Heart left ventricle (tissue), 16 donors: ENCODE data around the gene PLEKHA7. TPM values are rescaled to one million over a fixed set of nuclear protein-coding genes. Genes with fewer than 3 reads are reported as not detected.

Experiments
- ATAC-seq, 4 donors: fragments of 200-7000 bp; cut with Tn5 transposase; one replicate each; pipeline ENCODE4 v1.9.1; 2020 to 2022; ENCODE audit warnings: moderate library complexity in 4 of 4, mild to moderate bottlenecking in 3 of 4, moderate number of reproducible peaks in 1 of 4
- DNase-seq, 5 donors: peaks; one replicate each; pipeline ENCODE4 v3.0.0-alpha.2; 2020
- H3K27ac ChIP-seq, 12 donors: fragments of 200-600 bp; sonication (generic) in 4 of 12; one replicate each; pipeline versions ENCODE4 v1.5.0 to v1.8.0; 2016 to 2022; ENCODE audit warnings: mild to moderate bottlenecking in 2 of 12
- H3K27me3 ChIP-seq, 9 donors: fragments of 200-600 bp; sonication (generic) in 2 of 9; one replicate each; pipeline versions ENCODE4 v1.5.1 to v1.8.0; 2016 to 2022; ENCODE audit warnings: mild to moderate bottlenecking in 3 of 9
- H3K36me3 ChIP-seq, 9 donors: fragments of 200-600 bp; sonication (generic) in 2 of 9; one replicate each; pipeline versions ENCODE4 v1.5.0 to v1.8.0; 2018 to 2022; ENCODE audit warnings: mild to moderate bottlenecking in 2 of 9
- H3K4me1 ChIP-seq, 12 donors: fragments of 200-600 bp; sonication (generic) in 4 of 12; one replicate each; pipeline versions ENCODE4 v1.5.0 to v1.8.0; 2016 to 2022; ENCODE audit warnings: mild to moderate bottlenecking in 3 of 12
- H3K4me3 ChIP-seq, 12 donors: fragments of 200-600 bp; sonication (generic) in 4 of 12; one replicate each; pipeline versions ENCODE4 v1.5.0 to v1.8.0; 2017 to 2022; ENCODE audit warnings: mild to moderate bottlenecking in 9 of 12, moderate library complexity in 4 of 12
- H3K9me3 ChIP-seq, 12 donors: fragments of 200-600 bp; sonication (generic) in 4 of 12; one replicate each; pipeline versions ENCODE4 v1.5.0 to v1.8.0; 2016 to 2022; ENCODE audit warnings: mild to moderate bottlenecking in 1 of 12
- POLR2A ChIP-seq, 2 donors: fragments of 450-650 bp; IDR thresholded peaks; one replicate each; pipeline ENCODE4 v1.6.1; 2017; ENCODE audit warnings: antibody characterized with exemption in 2 of 2, mild to moderate bottlenecking in 2 of 2, moderate library complexity in 2 of 2
- WGBS, 4 donors: extraction: QIAGEN DNeasy Blood & Tissue Kit in 2 of 4; methylation state at CpG; one replicate each; pipeline versions ENCODE4 v1.1.5 to v1.1.7; 2013 to 2018; 5-methylcytosine and 5-hydroxymethylcytosine counted together
- intact Hi-C, 10 donors: fragments of 100-400 bp; cut with DNase I; formaldehyde crosslinking; loops; one replicate each; pipeline versions ENCODE4 v1.11.1 to v1.14.2; 2022
- polyA plus RNA-seq, 2 donors: library from polyadenylated mRNA; stranded (reverse); fragments of 200-250 nt; gene quantifications; one replicate each; pipeline ENCODE4 v1.2.3, GENCODE V29; 2013
- total RNA-seq, 9 donors: library from RNA; depleted of rRNA in 2 of 9; stranded (reverse); fragments of >200 nt in 2 of 9; fragmentation: NEBNext Ultra II Directional in 3 of 9; extraction: Animal tissue kit (Norgen Biotek cat#: 25700) in 3 of 9; gene quantifications; one replicate each; pipeline versions ENCODE4 v1.1.0 to v1.2.4, GENCODE V29; 2016 to 2023
- TF ChIP-seq, protein P1 (sequence below), 12 donors: fragments of 200-600 bp; sonication (generic) in 4 of 12; IDR thresholded peaks; one replicate each; pipeline versions ENCODE4 v1.5.0 to v1.8.0; 2018 to 2022; ENCODE audit warnings: antibody characterized with exemption in 12 of 12, mild to moderate bottlenecking in 5 of 12
- donor health status: ischemic (EF 13 %, LVEDD 7.1; RV severe dilation, severe dysfunction).
- donor health status: healthy with polysubstance abuse.
- donor health status: DM: no; HTN: yes; CAD: no.
- donor health status: DM: no; HTN: no; CAD: no.
- donor health status: ischemic (EF 25% LVEDD 6.9; RV normal size, moderate dysfunction).
- donor health status: ischemic (EF 25% LVEDD 5.7; RV mildly dilated, moderate dysfunction).
- donor health status: healthy.
- donor health status: DM: yes; HTN: yes; CAD: no.
- donor health status: ischemic (EF 35%, LVEDD 5.7; RV mildly dilated, moderate dysfunction).
- donor health status: nonischemic (EF 11% LVEDD 7.7; RV severe dilation, severe dysfunction).
- donor health status: DM: yes; HTN: yes; CAD: no.
- donor health status: PGD.
- donor health status: ischemic (EF 29% LVEDD 5.4; RV normal size, mild dysfunction).
- donor health status: nonischemic (EF 23%, LVEDD 6.1; RV moderate dilation, normal function).

Gene PLEKHA7
- total and polyA plus RNA-seq, 11 donors: 13.1 to 57.5 (median 23.5) TPM

DNA sequence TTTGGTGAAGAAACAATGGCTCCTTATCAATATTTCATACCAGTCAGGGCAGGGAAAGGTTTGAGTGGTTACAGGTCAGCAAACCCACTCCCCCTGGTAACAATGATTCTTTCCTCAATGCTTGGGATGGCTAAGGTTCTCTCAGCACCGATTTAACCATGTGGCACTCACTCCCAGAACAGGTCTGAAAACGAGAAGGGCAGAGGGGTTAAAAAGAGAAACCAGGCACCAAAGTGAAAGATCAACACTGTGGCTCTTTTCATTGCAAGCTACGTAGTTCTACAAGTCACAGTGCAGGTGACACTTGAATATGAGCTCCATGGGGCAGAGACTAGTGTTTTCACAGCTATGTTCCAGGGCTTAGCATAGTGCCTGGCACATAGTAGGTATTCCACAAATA is 132.4 kb downstream of the PLEKHA7 start:
- H3K27me3 ChIP-seq: no peaks in the 10 kb centered on the region
- 48 to 60% (median 57%) methylated on average over 3 of the region's 3 CpGs for WGBS, 4 donors

DNA sequence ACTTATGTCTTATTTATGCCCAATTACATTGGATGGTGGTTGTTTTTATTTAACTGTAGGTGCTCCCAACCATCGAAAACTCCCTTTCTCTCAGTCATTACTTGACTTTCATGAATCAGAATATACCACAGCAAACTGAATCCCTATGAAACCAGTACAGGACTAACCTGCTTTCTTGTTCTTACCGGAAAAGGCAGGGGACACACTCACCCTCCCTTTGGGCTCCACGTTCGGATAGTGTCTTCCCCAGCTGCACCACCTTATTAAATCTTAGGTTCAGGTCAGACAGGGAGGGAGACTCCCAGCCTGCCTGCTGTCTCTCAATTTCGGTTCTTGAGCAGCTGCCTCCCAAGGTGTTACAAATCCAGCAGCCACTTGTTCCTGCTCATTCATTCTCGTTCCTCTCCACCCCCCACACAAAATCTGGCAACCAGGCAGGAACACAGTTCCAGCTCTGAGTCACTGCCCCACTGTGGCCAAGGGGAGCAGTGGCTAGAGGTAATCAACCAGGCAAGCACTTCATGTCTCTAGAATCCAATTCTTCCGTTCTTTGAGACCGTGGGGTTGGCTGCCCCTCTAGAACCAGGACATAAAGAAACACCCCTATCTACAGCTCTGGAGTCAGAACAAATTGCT is 133.0 kb downstream of the PLEKHA7 start:
- 31 to 44% (median 38%) methylated on average over 8 of the region's 8 CpGs for WGBS, 4 donors
- Histone ChIP-seq H3K27ac (peak overlapping the region in 9 of 12 donors; percentile 17 to 74 (median 66)), H3K27me3 (no peaks in the 10 kb centered on the region), H3K9me3 (no peaks in the 10 kb centered on the region), H3K36me3 (no peaks in the 10 kb centered on the region), H3K4me3 (peak overlapping the region in 8 of 12 donors; percentile 2 to 39 (median 26)), H3K4me1 (peaks cover 0 to 71% (median 30%) of the 10 kb centered on the region in 12 donors)
- DNase-seq: peak; percentile 67 to 84 (median 72)
- TF ChIP-seq, protein P1, sequence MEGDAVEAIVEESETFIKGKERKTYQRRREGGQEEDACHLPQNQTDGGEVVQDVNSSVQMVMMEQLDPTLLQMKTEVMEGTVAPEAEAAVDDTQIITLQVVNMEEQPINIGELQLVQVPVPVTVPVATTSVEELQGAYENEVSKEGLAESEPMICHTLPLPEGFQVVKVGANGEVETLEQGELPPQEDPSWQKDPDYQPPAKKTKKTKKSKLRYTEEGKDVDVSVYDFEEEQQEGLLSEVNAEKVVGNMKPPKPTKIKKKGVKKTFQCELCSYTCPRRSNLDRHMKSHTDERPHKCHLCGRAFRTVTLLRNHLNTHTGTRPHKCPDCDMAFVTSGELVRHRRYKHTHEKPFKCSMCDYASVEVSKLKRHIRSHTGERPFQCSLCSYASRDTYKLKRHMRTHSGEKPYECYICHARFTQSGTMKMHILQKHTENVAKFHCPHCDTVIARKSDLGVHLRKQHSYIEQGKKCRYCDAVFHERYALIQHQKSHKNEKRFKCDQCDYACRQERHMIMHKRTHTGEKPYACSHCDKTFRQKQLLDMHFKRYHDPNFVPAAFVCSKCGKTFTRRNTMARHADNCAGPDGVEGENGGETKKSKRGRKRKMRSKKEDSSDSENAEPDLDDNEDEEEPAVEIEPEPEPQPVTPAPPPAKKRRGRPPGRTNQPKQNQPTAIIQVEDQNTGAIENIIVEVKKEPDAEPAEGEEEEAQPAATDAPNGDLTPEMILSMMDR (IDR thresholded peaks at IDR 0.05): peak in 11 of 12 donors; percentile 22 to 68 (median 48)
- TF ChIP-seq POLR2A (IDR thresholded peaks at IDR 0.05): no peak
- intact Hi-C loops: loop anchor here in 7 of 10 donors (1.0 to 10.0 kb wide), 8 partner anchors 24 to 96 kb away; no protein-coding TSS in a partner anchor
- peak; percentile 84 to 93 (median 90) for ATAC-seq

More for the DNA sequence above, 132.4 kb downstream of the PLEKHA7 start:
- Histone ChIP-seq H3K36me3 (no peaks in the 10 kb centered on the region), H3K9me3 (no peaks in the 10 kb centered on the region), H3K4me3 (no peak overlapping the region), H3K27ac (peak overlapping the region in 6 of 12 donors; percentile 17 to 71 (median 56)), H3K4me1 (peaks cover 0 to 65% (median 29%) of the 10 kb centered on the region in 12 donors)
- intact Hi-C loops: loop anchor here in 8 of 10 donors (1.0 to 10.0 kb wide), 9 partner anchors 24 to 97 kb away; no protein-coding TSS in a partner anchor
- no peak for TF ChIP-seq POLR2A (IDR thresholded peaks at IDR 0.05)
- TF ChIP-seq, protein P1 (IDR thresholded peaks at IDR 0.05): no peak
- DNase-seq: no peak
- ATAC-seq: no peak

DNA sequence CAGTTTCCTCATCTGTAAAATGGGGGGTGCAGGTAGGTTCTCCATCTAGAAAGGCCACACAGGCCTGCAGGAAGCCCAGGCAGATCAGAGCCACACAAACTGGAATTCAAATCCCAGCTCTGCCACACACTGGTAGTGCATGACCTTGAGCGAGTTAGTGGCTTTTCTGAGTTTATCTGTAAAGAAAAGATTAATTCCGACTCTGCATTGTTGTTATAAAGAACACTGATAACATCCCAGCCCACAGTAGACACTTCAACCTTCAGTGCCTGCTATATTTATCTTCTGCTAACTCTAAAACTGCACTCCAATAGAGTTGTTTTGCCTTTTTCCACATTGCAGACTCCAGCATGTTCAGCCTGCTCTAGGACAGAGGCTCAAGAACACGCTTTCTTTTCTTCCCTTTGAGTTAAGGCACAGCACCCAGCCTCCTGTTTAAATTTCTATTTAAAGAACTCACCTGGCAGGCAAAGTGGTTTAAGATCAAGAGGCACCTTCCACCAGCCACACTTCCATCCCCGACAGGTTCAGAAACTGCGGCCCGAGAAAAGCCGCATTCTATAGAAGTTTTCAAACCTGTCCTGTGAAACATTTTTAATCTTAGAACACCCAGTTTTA is 133.9 kb downstream of the PLEKHA7 start:
- no peak for TF ChIP-seq POLR2A (IDR thresholded peaks at IDR 0.05)
- TF ChIP-seq, protein P1 (IDR thresholded peaks at IDR 0.05): no peak
- H3K27me3 ChIP-seq: no peaks in the 10 kb centered on the region
- intact Hi-C loops: loop anchor here in 6 of 10 donors (2.0 to 10.0 kb wide), 5 partner anchors 23 to 95 kb away; no protein-coding TSS in a partner anchor
- H3K4me1 ChIP-seq: peaks cover 0 to 78% (median 30%) of the 10 kb centered on the region in 12 donors
- H3K4me3 ChIP-seq: peak overlapping the region in 8 of 12 donors; percentile 10 to 39 (median 26)
- H3K9me3 ChIP-seq: no peaks in the 10 kb centered on the region
- H3K27ac ChIP-seq: peak overlapping the region in 10 of 12 donors; percentile 17 to 74 (median 62)
- ATAC-seq: peak; percentile 27 to 65 (median 31)
- no peak for DNase-seq
- H3K36me3 ChIP-seq: no peaks in the 10 kb centered on the region
- 46 to 61% (median 58%) methylated on average over 7 of the region's 7 CpGs for WGBS, 4 donors

DNA sequence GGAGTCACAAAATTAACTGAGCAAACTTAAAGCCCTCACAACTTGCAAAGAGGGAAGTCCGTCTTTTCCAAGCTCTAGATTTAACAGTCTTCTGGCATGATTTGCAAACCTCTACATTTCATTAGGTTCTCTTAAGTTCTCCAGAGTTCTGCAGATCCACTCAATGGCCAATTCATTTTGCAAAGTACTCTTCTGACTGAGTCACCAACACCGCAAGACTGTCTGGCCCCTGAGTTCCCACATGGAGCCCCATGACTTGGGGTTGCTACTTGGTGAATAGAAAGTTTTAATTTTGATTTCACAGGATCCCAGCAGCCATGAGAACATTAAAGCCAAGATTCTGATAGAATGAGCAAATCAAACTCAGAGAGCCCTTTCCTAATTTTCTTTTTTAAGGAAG is 134.5 kb downstream of the PLEKHA7 start:
- TF ChIP-seq, protein P1 (IDR thresholded peaks at IDR 0.05): no peak
- TF ChIP-seq POLR2A (IDR thresholded peaks at IDR 0.05): no peak
- Histone ChIP-seq H3K27me3 (no peaks in the 10 kb centered on the region), H3K9me3 (no peaks in the 10 kb centered on the region), H3K27ac (peak overlapping the region in 10 of 12 donors; percentile 17 to 74 (median 62)), H3K4me3 (peak overlapping the region in 2 of 12 donors; percentile 33 to 39), H3K36me3 (no peaks in the 10 kb centered on the region), H3K4me1 (peaks cover 0 to 81% (median 30%) of the 10 kb centered on the region in 12 donors)
- ATAC-seq: no peak
- no peak for DNase-seq
- WGBS, 4 donors: 77 to 80% (median 78%) methylated on average over 2 of the region's 2 CpGs
- intact Hi-C loops: loop anchor here in 8 of 10 donors (2.0 to 10.0 kb wide), 6 partner anchors 23 to 95 kb away; no protein-coding TSS in a partner anchor
